Fibroblast of peridontal ligament (primary cell): ENCODE data around the gene DUS1L.

Experiments used
- DNase-seq: peaks from one replicate; pipeline ENCODE4 v3.0.0-alpha.2; 2010; ENCODE audit errors: extremely low read depth

The DUS1L gene

DNA sequence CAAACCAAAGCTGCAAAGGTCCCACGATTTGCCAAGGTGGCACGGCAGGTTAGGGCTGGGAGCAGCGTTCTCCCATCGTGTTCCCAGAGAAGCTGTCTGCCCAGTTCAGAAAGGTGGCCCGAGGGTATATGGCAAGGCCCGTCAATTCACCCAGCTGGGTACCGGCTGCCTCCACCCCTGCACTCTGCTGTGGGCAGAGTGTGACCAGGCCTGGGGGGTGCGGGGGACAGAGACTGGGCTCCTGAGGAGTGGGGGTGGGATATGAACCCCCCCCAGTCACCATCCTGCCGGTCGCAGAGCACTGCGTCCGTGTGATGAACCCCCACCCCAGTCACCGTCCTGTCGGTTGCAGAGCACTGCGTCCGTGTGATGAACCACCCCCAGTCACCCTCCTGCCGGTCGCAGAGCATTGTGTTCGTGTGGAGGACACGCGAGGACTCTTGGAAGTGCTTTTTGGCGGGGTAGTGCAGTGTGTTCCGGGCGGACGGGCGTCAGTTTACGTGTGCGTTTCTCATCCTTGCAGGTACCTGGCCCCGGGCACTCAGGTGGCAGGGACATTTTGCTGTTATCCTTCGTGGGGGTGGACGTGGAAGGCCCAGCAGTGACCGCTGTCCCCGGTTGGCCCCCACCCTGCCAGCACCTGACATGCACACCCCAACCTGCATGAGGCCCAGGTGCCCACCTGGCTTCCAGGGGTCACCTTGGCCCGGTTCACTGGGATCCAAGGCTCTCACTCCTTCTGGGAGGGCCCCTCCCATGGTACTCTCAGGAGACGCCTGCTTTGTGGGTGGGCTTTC is 35.1 kb upstream of the DUS1L start:
- DNase-seq: no peak

DNA sequence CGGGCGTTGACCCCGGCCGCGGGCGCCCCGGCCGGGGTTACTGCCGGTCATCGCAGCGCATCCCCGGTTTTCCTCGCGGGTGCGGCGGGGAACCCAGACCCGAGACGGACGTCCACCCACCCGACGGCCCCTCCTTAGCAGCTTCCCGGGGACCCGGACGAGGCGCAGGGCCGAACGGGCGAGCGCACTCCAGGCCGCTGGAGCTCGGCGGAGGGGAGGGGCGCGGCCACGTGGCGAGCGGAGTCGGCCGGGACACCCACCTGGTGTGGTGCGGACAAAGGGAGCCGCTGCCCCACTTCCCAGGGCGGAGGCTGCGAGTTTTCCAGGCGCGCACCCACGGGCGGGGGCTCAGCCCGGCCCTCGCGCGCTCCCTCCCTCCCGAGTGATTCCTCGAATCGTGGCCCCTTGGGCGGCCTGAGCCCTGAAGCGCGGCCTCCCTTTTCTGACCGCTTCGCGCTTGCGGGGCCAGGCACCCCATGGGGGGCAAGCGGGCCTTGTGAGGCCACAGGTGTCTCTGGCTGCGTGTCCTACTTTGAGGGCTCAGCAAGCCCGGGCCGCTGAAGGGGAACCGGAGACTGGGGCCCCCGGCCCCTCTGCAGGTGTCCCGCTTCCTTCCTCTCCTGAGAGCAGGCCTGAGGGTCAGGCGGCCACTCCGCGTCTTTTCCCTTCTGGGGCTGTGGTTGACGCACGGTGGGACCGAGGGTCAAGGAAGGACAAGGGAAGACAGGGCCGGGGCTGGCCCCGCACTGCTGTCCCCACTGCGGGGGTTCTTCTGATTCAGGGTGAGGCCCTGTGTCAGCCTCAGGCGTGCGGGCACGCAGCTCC is 33.5 kb upstream of the DUS1L start:
- DNase-seq: no peak

DNA sequence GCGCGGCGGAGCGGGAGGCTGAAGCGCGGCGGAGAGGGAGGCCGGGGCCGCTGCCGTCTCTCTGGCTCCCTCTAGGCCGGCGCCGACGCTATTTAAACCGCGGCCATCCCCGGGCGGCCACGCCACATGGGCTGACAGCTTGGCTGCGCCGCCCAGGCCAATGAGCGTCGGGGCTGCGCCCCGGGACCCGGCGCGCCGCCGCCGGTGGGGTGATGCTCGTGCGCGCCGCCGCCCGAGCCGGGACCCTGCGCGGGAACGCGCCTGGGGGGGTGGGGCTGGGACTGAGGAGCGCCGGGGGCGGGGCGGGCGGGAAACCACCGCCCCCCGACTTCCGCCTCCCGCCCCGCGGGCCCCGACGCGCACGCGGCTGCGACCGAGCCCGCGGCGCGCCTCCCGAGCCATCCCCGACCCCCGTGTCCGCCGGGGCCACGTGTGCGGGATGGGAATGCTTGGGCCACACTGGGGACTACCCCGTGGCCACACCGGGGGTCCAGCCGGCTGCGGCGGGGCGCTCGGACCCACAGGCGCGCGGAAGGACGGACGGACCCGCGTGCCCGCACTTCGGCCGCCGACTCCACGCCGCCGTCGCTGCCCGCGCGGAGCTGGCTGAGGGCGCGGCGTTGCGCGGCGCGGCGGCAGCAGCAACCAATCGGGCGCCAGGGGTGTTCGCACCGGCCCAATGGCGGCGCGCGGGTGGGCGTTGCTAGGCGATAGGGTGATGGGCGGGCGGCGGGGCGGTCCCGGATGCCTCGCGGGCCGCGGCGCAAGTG is 32.8 kb upstream of the DUS1L start, which contains the start of gene FASN:
TSS of gene FASN (minus strand) at position 68 of the 770 bp plus-strand sequence. CDS start 1,791 bp downstream, outside the sequence.
- DNase-seq: peak; percentile 92

DNA sequence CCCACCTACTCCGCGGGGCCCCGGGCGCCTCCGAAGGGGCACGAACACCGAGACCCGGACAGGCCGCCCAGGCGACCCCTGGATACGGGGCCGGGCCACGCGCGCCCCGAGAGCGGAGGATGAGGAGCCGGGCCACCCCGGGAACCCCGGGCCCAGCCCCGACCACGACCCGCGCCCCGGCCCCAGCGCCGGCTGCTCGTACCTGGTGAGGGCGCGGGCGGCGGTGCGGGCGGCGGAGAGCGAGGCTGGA is 32.2 kb upstream of the DUS1L start:
- DNase-seq: no peak

DNA sequence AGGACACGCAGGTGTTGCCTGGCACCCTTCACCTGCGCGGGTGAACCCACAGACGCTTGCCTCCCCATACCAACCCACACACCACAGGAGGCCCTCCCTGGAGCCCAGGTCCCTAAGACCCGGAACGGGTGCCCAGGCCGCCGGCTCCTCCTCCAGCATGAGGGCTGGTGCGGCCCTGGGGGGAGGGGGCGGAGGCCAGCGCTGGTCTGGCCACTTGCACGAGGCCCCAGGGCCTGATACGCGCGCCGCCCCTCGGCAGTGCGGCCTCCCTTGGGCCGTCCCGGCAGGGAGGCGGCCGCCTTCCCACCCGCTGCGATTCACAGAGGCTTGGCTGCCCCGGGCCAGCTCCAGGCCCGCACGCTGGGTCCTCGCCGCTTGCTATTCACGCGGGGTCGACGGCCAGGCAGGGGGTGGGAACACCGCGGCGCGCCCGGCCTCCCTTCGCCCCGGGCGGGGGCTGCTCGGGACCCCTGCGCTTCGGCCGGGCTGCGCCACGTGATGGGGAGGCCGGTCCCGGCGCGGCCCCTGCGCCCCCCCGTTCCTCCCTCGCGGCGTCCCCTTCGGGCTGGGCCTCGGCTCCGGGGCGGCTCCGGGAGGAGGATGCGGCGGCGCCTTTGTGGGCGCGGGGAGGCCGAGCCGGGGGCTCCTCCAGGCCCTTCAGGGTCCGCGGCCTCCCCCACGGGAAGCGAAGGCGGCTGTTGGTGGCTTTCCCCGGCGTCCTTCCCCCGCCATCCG is 31.7 kb upstream of the DUS1L start:
- peak; percentile 35 for DNase-seq

DNA sequence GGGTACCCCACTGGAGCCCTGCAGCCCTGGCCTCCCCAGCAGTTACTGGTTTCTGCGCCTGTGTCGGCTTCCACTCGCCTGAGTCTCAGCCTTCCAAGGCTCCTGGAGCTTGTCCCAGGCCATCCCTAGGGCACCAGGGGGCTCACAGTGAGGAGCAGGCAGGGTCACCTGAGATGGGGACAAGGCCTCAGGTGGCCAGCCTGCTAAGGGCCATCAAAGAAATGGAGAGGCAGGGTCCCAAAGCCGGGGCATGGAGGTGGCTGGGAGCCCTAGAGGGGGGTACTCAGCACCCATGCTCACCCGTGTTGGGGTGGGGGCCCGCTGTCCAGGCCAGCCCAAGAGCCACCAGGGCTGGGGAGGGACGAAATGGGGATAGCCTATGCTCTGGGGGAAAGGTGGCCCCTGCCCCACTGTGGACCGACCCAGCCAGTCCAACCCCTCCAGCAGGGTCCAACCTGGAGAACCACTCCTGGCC is 31.1 kb upstream of the DUS1L start:
- DNase-seq: no peak

DNA sequence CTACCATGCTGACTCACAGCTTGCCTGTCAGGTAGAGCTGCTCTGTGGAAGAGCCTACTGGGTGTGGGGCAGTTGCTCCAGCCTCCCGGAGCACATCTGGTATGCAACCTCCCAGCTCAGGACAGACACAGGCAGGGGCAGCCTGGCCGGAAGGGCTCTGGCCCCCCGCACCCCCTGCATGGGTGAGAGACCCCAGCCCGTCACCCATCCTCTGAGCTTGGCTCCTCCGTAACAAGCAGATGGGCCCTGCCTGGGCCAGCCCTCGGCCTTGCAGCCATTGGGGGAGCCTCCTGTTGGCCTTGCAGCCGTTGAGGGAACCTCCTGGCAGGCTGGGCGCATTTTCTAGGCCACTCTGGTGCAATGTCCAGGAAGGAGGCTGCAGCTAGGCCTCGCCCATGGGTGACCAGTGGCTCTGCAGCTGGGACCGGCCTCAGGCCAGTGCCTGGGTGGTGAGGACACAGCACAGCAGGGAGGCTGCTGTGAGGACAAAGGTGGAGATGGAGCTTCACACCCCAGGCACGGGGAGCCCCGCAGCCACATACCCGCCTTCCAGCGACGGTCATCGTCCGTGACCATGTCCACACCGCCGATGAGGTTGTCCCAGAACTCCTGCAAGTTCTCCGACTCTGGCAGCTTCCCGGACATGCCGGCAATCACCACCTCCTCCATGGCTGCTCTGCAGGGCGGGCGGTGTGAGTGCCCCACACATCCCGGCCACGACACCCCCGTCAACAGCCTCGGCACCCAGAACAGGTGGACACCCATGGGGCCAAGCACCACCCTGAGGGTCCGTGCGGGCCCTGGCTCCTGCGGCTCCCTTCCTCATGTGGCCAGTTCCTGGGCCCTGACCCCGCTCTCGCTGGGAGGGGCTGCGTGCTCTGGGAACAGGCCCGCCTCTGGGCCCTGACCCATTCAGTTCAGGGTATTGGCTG is 30.4 kb upstream of the DUS1L start:
- no peak for DNase-seq

DNA sequence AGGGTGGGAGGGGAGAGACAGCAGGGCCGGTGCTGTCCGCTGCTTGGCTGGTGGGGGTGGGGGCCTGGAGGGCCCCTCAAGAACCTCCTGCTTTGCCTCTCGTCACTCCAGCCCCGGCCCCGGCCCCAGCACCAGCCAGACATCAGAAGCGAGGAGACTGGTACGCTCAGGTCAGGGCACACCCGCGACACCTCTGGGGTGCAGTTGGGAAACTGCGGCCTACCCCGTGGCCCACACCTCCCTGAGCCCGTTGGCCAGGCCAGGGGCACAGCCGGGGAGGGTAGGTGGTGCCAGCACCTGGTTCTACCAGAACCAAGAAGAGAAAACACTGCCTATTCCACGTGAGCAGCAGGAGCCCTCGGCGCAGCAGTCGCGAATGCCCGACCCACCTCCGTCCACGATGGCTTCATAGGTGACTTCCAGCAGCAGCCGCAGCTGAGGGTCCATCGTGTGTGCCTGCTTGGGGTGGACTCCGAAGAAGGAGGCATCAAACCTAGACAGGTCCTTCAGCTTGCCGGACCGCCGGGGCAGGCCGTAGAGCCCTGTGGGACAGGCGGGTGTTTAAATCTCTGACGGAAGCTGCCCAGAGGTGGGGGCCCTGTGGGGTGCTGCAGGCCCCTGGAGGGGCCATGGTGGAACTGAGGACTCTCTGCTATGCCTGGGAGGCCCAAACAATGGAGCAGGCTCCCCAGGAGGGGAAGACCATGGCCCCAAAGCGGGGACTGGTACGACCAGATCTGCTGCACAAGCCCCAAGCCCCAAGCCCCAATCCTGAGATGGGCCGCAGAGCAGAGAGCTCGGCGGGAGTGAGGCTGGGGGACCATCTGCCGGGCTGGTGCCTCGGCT is 29.6 kb upstream of the DUS1L start:
- DNase-seq: no peak

DNA sequence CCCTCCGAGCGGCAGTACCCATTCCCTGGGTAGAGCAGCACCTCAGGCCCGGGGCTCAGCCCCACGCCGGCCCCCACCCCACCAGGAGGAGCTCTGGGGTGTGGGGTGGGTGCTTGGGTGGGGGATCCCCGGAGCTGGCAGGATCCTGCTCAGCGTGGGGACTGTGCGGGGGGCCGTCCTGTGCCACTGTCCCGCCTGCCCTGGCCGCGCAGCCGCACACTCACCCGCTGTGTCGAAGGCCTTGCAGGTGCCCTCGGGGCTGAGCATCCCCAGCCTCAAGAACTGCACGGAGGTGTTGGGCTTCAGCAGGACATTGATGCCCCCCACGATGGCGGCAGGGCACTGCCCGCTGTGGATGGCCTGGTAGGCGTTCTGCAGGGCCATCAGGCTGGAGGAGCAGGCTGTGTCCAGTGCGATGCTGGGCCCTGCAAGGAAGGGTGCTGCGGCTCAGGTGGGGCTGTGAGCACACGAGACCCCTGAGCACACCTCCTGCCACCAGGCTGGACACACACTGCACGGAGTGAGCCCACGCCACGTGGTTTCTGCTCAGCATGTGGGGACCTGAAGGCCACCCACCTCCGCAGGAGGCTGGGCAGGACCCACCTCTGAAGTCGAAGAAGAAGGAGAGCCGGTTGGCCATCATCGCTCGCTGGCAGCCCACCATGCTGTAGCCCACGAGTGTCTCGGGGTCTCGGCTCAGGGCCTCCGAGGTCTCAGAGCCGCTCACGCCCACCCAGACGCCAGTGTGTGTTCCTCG is 27.6 kb upstream of the DUS1L start:
- DNase-seq: no peak

DNA sequence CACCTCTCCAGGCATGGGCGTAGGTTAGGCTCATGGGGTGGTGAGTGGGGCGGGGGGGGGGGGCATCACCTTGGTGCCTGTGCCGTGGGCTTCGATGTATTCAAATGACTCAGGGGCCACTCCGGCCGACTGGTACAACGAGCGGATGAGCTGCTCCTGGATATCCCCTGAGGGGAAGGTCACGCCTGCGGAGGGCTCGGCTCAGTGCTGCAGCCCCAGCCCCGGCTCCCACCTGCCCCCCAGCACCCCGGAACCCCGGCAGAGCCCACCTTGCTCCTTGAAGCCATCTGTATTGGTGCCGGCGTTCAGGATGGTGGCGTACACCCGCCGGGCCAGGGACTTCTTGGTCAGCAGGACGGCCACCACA is 27.0 kb upstream of the DUS1L start:
- no peak for DNase-seq

DNA sequence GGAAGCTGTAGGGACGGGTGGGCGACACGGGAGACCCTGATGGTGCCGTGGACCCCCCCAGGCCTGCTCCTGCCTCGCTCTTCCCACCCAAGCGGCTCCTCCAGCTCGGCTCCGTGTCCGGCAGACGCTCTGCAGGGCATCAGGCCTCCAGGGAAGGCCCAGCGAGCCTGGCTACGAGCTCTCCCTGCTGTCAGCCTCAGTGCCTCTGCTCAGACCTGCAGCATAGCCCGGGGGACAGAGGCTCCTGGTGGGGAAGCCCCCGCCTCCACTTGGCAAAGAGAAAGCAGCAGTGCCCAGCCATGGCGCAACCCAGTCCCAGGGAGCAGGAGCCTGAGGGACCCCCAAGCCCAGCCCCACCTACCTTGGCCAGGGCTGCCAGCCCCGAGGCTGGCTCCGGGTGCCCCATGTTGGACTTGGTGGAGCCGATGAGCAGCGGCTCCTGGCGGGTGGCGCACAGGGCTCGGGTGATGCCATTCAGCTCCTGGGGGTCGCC is 26.5 kb upstream of the DUS1L start:
- DNase-seq: no peak

DNA sequence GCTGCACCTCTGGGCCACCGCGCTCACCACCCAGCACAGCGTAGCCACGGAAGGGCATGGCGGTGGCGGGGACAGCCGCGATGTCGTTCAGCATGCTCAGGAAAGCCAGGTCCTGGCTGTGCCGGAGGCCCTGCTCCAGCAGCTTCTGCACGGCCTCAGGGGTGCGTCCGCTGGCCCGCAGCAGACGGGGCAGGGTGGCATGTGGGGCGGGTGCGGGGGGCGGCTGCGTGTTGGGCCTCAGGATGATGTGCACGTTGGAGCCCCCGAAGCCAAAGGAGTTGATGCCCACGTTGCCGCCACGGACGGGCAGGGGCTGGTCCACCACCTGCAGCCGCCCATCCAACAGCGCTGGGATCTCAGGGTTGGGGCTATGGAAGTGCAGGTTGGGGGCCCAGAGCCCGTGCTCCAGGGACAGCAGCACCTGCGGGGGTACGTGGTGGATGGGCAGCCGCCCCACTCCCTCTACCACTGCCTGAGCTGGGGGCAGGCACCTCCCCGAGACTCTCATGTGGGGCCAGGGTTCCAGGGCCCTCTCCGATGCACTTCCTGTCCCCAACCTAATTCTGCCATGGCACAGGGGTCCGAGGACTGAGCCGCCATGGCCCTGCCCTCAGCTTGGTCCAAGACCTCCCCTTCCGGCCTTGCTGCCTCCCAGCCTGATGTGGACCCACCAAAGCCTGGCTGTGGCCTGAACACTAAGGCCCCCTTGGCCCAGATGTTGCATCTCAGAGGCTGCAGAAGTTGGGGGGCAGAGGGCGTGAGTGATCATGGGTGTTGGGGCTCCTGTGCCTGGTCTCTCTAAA is 25.9 kb upstream of the DUS1L start:
- DNase-seq: no peak

DNA sequence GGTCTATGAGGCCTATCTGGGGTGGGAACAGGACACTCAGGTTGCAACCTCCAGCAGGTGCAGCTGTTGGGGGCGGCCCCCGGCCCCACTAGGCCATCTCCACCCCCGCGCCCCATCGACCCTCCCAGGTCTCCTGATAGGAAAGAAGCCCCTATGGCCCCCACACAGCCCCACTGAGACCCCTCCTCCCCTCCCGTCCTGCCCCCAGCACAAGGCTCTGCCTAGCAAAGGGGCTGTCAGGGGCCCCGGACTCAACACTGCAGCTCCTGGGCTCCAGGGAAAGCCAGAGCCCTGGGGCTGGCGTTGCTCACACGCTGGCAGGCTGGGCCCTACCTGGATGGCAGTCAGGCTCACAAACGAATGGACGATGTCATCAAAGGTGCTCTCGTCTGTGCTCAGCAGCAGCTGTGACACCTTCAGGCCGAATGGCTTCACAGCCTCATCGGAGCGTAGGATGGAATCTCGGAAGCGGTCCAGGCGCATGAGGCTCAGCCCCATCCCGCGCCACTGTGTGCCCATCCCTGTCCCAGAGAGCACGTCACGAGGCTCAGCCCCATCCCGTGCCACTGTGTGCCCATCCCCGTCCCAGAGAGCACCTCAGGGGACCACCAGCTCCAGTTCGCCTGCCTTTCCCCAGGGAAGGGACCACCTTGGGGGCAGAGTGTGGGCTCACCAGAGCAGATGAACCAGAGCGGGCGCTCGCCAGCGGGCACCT is 25.1 kb upstream of the DUS1L start:
- DNase-seq: no peak

DNA sequence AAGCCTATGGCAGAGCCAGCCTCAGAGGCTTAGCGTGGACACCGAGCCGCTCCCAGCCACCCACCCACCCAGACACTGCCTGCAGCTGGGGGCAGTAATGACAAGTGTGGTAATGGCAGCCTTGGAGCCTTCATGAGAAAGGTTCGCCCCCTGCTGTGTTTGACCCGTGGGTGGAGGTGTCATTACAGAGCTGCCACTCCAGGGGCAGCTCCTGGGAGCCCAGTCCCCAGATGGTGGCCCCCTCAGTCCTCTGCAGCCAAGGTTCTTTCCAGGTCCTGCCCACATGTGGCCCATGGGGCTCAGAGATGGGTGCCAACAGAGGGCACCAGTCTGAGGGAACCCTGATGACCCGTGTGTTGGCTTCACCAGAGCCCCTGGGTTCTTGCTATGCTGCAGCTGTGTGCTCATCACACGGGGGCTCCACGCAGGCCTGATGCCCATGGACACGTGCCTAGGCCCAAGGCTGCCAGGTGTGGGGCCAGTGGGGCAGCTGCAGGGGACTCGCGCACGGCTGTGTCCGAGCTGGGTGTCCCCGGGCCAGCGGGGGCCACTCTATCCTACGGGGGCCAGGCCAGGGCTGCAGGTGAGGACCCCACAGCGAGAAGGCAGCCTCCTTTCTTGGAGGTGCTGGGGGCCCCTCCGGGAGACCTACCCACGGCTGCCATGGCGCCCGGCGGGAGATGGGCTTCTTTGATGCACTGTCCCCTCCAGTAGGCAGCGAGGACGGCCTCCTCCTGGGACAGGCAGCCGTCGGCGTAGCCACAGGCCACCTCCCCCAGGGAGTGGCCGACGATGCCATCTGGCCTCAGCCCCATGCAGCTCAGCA is 24.3 kb upstream of the DUS1L start:
- no peak for DNase-seq

DNA sequence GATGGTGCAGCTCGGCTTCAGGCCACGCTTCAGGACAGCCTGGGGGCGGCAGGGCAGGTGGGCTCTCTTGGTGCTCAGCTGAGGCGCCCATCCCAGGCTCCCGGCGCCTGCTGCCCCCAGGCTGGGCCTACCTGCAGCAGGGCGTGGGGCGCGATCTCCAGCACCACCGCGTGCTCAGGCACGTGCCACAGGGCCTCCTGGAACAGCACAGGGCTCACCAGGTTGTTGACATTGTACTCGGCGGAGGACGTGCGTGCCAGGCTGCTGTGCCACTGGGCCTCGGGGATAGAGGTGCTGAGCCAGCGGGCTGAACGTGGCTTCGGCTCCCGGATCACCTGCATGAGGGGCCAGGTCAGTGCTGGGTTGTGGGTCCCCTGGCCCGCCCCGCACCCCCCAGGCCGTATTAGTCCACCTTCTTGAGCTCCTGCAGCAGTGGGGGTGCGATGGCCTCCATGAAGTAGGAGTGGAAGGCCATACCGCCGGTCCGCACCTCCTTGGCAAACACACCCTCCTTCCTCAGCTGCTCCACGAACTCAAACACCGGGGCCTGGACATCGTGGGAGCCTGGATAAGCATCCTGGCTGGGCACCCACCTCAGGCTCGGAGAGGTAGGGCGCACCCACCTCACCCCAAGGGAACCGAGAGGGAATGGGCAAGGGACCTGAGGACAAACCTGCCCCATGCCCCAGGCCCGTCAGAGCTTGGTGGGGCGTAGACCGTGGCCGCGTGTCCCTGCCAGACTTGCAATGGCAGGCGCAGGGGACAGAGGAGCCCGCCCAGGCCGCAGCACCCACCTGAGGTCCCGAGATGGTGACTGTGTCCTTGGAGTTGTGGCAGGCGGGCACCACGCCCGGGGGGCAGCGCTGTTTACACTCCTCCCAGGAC is 23.5 kb upstream of the DUS1L start:
- no peak for DNase-seq
